Esophagus muscularis mucosa (tissue), 4 donors: Measurements from ENCODE around the gene MAP3K3. TPM values are rescaled to one million over a fixed set of nuclear protein-coding genes. Genes with fewer than 3 reads are reported as not detected.

Experiments used
- DNase-seq: peaks from one replicate; pipeline ENCODE4 v3.0.0-alpha.2; 2017; ENCODE audit errors: extremely low spot score
- H3K27ac ChIP-seq, 4 donors: fragments of 200-600 bp; sonication (generic); replicated peaks in 1 of 4; 1 replicate in 3 of 4; 2 replicates in 1 of 4; pipeline ENCODE4 v1.5.1; 2016 to 2019; ENCODE audit warnings: mild to moderate bottlenecking in 1 of 4
- H3K27me3 ChIP-seq, 4 donors: fragments of 200-600 bp; sonication (generic); one replicate each; pipeline versions ENCODE4 v1.5.1 to v1.6.0; 2016 to 2019
- H3K36me3 ChIP-seq, 4 donors: fragments of 200-600 bp; sonication (generic); one replicate each; pipeline ENCODE4 v1.5.1; 2016 to 2019
- H3K4me1 ChIP-seq, 4 donors: fragments of 200-600 bp; sonication (generic); one replicate each; pipeline ENCODE4 v1.5.1; 2016 to 2019
- H3K4me3 ChIP-seq, 4 donors: fragments of 200-600 bp; sonication (generic); 1 replicate in 2 of 4; 2 replicates in 2 of 4; pipeline ENCODE4 v1.5.1; 2016 to 2019; ENCODE audit warnings: mild to moderate bottlenecking in 4 of 4, moderate library complexity in 1 of 4
- H3K9me3 ChIP-seq, 4 donors: fragments of 200-600 bp; sonication (generic); 1 replicate in 3 of 4; 2 replicates in 1 of 4; pipeline ENCODE4 v1.5.1; 2016 to 2019
- CTCF ChIP-seq, 3 experiments: fragments of 200-600 bp in 2 of 3; fragments of 450-650 bp in 1 of 3; sonication (generic) in 2 of 3; IDR thresholded peaks; one replicate each; pipeline ENCODE4 v1.5.1; 2017 to 2019; ENCODE audit warnings: antibody characterized with exemption in 3 of 3, mild to moderate bottlenecking in 2 of 3, moderate library complexity in 1 of 3
- EP300 ChIP-seq: sonication (generic); formaldehyde crosslinking; IDR thresholded peaks from one replicate; pipeline ENCODE4 v1.6.1; 2017; ENCODE audit warnings: antibody characterized with exemption
- POLR2A ChIP-seq: fragments of 450-650 bp; IDR thresholded peaks from one replicate; pipeline ENCODE4 v1.6.1; 2017; ENCODE audit warnings: antibody characterized with exemption, moderate library complexity, mild to moderate bottlenecking, low read depth
- POLR2AphosphoS5 ChIP-seq, 2 donors: sonication (generic); formaldehyde crosslinking; IDR thresholded peaks; one replicate each; pipeline ENCODE4 v1.6.1; 2017; ENCODE audit warnings: antibody characterized with exemption in 2 of 2
- WGBS: methylation state at CpG from one replicate; pipeline ENCODE4 v1.1.5; 2018; 5-methylcytosine and 5-hydroxymethylcytosine counted together
- intact Hi-C: fragments of 100-400 bp; cut with DNase I; formaldehyde crosslinking; loops from one replicate; pipeline ENCODE4 v1.15.1; 2023
- total RNA-seq, 4 donors: library from RNA; depleted of rRNA; stranded (reverse); fragments of >200 nt; gene quantifications; one replicate each; pipeline versions ENCODE4 v1.1.0 to v1.2.1, GENCODE V29; 2016

MAP3K3 gene
- total RNA-seq, 4 donors from 2014 or later, result 67.7 to 132 (median 86.6) TPM

- Histone ChIP-seq H3K27ac (no peak overlapping the region), H3K36me3 (peaks cover 5 to 74% (median 48%) of the 10 kb centered on the region in 4 donors), H3K4me3 (no peak overlapping the region), H3K27me3 (no peaks in the 10 kb centered on the region), H3K4me1 (peaks cover under 1 to 22% (median 20%) of the 10 kb centered on the region in 4 donors), H3K9me3 (no peaks in the 10 kb centered on the region)
- WGBS, result 69% methylated on average over 4 of the region's 4 CpGs
- no peak for DNase-seq
- intact Hi-C loops, result no loop called here
- no peak for TF ChIP-seq EP300
- no peak for TF ChIP-seq POLR2AphosphoS5 (IDR thresholded peaks at IDR 0.05)
- TF ChIP-seq POLR2A, result no peak
- TF ChIP-seq CTCF (IDR thresholded peaks at IDR 0.05), result no peak
Observed at GRCh38 chr17:63647065-63647725, 25.0 kb downstream of the MAP3K3 start.

GRCh38 chr17:63647936-63648335, 25.7 kb downstream of the MAP3K3 start:
- Histone ChIP-seq H3K4me3 (no peak overlapping the region), H3K27me3 (no peaks in the 10 kb centered on the region), H3K4me1 (peaks cover 8 to 28% (median 25%) of the 10 kb centered on the region in 4 donors), H3K27ac (no peak overlapping the region), H3K9me3 (no peaks in the 10 kb centered on the region), H3K36me3 (peaks cover 10 to 74% (median 53%) of the 10 kb centered on the region in 4 donors)
- DNase-seq, result no peak
- TF ChIP-seq POLR2A (no peak), POLR2AphosphoS5 (IDR thresholded peaks at IDR 0.05) (no peak)
- intact Hi-C loops, result no loop called here

GRCh38 chr17:63649813-63650212, 27.6 kb downstream of the MAP3K3 start:
- Histone ChIP-seq H3K9me3 (no peaks in the 10 kb centered on the region), H3K27me3 (no peaks in the 10 kb centered on the region), H3K36me3 (peaks cover 15 to 83% (median 62%) of the 10 kb centered on the region in 4 donors), H3K4me3 (no peak overlapping the region), H3K4me1 (peaks cover 20 to 45% (median 28%) of the 10 kb centered on the region in 4 donors), H3K27ac (no peak overlapping the region)
- 80% methylated on average over 1 of the region's 1 CpG for WGBS
- no peak for DNase-seq
- intact Hi-C loops, result no loop called here
- TF ChIP-seq POLR2A (no peak), EP300 (no peak), CTCF (IDR thresholded peaks at IDR 0.05) (no peak), POLR2AphosphoS5 (IDR thresholded peaks at IDR 0.05) (no peak)

GRCh38 chr17:63652106-63652505, 29.9 kb downstream of the MAP3K3 start:
- H3K4me3 ChIP-seq, result no peak overlapping the region
- peak overlapping the region in 2 of 4 donors; percentile 36 to 38 for H3K27ac ChIP-seq
- intact Hi-C loops, result no loop called here
- TF ChIP-seq CTCF (IDR thresholded peaks at IDR 0.05), result no peak
- no peak for TF ChIP-seq POLR2AphosphoS5 (IDR thresholded peaks at IDR 0.05)
- TF ChIP-seq POLR2A, result no peak
- no peak for TF ChIP-seq EP300
- WGBS, result 69% methylated on average over 3 of the region's 3 CpGs
- no peaks in the 10 kb centered on the region for H3K9me3 ChIP-seq
- H3K36me3 ChIP-seq, result peaks cover 14 to 79% (median 52%) of the 10 kb centered on the region in 4 donors
- H3K27me3 ChIP-seq, result no peaks in the 10 kb centered on the region
- H3K4me1 ChIP-seq, result peaks cover 10 to 39% (median 22%) of the 10 kb centered on the region in 4 donors
- no peak for DNase-seq

- 29% methylated on average over 2 of the region's 2 CpGs for WGBS
- Histone ChIP-seq H3K27me3 (no peaks in the 10 kb centered on the region), H3K4me1 (peaks cover 10 to 37% (median 22%) of the 10 kb centered on the region in 4 donors), H3K27ac (peak overlapping the region in 3 of 4 donors; percentile 2 to 38 (median 36)), H3K36me3 (peaks cover 21 to 80% (median 51%) of the 10 kb centered on the region in 4 donors), H3K9me3 (no peaks in the 10 kb centered on the region), H3K4me3 (no peak overlapping the region)
- TF ChIP-seq POLR2A, result no peak
- TF ChIP-seq CTCF (IDR thresholded peaks at IDR 0.05), result no peak
- no peak for TF ChIP-seq POLR2AphosphoS5 (IDR thresholded peaks at IDR 0.05)
- no peak for TF ChIP-seq EP300
- intact Hi-C loops, result no loop called here
- no peak for DNase-seq
Observed at GRCh38 chr17:63653050-63653449, 30.8 kb downstream of the MAP3K3 start.
